GM19468 (cell line): ENCODE data around the gene IL5RA.
A peak's percentile ranks its signal among the peaks of the same experiment; 100 is the strongest.

Experiments
- ATAC-seq: cut with Tn5 transposase; IDR thresholded peaks from one replicate; pipeline ENCODE4 v1.9.1; 2021; ENCODE audit warnings: mild to moderate bottlenecking, moderate library complexity, moderate number of reproducible peaks; ENCODE audit not compliant: unreplicated experiment; ENCODE audit errors: extremely low read depth

IL5RA gene

DNA sequence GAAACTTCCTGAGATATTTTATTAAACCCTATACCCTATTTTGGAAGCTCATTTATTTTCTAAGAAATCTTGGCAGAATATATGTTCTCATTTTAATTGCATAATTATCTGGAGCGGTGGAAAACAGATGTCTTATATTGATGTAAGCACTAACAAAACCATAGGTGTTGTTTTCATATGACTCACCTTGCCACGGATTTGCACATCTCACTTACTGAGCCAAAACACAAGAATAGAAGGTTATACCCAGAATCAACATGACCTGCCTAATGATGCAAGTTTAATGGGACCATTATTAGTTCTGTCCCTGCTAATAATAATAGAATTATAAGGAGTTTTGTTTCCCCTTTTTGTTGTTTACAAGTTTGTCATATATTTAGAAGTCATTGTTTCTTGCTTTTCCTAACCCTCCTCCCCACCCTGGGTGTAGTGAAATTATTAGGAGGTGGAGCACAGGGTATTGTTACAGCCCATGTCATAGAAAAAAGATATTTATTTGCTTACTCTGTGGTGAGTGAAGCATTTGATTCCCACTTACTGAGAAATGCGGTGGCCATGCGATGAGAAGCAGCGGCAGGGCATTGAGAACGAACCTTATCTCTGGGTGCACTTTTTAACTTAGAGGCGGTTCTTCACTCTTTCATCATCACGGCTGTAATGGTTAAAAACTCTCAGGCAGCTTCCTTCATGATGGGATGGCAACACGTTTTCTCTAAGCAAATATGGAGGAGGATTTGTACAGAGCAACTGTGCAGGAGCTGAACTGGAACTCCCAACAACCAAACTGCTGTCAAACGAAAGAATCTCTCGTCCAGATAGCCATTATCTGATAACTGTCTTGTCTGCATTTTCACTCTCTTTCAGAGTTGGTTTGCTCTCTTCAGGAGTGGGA lies 521 bp downstream of the IL5RA start:
- ATAC-seq, result peak; percentile 72

DNA sequence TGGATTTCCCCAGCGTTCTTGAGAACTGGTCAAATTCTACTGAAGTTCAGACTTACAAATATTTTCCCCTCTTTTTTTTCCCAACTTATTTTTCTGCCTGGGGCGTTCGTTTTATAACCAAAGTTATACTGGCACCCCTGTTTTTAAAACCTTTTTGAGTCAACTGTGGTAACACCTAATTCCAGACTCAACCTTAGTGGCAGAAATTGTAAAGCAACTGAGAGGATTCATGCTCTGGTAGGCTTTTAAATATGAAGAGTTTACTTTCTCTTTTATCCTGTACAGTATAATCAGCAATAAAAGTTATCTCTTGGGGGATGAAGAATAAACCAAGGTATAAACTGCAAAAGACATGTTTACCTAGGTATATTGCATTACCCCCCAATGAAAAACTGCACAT lies 2.3 kb downstream of the IL5RA start:
- ATAC-seq, result no peak

DNA sequence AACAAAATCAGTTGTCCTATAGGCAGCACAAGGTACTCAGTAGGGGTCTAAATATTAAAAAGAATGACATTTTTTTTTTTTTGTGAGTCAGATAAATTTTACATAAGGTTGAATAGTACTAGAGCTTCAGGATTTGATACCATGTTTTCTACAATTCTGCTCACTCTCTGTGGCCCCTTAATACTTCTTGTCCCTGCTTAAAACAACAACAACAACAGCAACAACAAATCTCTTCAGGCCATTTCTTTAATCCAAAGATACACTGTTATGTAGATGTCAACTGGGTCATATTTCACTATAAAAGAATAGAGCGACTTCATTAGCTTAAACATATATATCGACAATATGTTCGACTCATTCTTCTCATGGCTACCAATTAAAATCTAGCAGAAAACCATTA lies 3.0 kb downstream of the IL5RA start:
- no peak for ATAC-seq

DNA sequence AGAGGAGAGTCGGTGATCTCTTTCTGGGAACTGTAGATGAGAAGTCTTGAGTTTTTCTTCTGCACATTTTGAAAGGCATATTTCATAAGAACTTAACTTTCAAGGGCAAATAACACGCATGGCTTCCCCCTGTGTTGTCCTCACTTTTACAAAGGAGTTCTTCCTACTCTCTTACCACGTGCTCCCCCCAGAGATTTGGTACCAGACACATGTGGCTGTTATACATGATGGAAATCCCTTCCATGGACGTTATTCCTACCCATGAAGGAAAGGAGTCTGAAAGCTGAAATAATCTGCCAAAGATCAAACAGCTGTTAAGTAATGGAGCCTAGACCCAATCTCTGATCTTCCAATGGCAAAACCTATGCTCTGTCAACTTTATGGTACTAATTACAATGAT lies 4.4 kb downstream of the IL5RA start:
- no peak for ATAC-seq

DNA sequence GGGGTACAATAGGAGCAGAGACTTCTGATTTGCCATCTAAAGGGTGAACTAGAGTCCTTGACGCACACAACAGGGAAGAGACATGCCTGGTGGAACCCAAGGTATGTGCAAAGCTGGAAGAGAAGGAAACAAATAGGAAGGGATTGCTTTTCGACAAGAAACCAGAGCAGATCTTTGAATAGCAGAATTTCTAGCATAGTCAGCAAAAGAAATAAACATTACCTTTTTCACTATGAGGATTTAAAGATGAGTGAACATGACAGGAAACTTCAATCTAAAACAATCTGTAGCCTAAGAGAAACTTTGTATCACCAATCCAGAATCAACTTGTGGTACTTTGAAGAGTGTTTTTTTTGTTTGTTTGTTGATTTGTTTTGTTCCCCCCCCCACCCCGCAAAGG lies 4.9 kb downstream of the IL5RA start:
- no peak for ATAC-seq

DNA sequence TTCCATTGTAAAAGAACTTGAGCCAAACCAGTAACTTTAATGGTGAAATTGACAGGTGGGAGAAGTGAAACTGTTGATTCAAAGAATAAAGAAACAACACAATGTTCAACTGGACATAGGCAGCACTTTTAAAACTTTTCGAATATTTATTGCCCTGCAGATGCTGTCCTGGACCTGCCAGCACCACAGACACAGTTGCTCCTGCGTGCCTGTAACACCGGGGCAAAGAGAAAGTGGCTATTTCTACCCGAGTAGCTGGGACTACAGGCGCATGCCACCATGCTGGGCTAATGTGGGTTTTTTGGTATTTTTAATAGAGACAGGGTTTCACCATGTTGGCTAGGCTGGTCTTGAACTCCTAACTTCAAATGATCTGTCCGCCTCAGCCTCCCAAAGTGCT lies 7.4 kb downstream of the IL5RA start:
- no peak for ATAC-seq

DNA sequence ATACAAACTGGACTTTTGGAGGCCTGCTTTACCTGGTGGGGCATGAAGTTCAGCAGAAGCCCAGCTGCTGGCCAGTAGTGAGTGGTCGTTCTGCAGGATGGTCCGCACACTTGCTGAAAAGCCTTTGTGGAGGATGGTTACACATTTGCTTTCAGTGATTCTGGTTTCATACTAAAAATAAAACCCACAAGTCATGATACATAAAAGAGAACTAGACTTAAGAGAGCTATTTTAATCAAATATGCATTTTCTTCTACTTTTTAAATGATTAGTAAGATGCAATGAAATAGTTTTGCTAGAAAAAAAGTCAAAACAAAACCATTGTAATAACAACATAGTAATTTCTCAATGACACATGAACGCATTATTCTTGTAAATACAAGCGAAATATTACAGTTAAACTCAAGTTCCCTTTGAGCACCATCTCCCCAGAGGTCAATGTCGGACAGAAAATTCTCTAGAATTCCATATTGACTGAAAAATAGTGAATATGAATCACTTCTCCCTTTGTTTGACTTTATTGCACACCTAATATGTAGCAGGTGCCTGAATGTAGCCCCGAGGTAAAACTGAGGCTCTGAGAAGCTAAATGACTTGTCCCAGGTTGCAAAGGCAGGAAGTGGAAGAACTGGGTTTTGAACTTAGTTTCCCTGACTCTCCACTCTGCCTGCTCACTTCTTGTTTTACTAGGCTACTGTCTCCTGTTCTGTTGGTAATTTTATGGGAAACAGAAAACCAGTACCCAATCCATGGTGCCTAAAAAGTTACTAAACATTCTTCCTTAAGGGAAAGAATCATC lies 8.3 kb downstream of the IL5RA start:
- peak; percentile 32 for ATAC-seq

DNA sequence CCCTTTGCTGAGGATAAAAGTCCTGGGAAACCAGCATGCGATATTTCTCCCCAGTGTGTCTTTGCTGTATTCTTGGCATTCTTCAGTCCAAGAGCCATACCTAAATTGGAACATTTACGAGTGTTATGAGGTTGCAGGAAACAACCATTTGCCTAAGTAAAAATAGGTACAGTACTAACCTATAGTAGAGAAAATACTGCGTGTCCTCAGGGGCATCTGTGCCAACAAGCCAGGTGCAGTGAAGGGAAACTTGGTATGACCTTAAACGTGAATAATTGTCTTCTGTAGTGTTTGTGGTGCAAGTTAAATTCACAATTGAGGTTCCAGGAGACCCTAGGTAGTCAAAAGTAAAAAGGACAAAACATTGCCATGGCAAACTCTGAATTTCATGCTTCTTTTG lies 12.2 kb downstream of the IL5RA start:
- no peak for ATAC-seq

DNA sequence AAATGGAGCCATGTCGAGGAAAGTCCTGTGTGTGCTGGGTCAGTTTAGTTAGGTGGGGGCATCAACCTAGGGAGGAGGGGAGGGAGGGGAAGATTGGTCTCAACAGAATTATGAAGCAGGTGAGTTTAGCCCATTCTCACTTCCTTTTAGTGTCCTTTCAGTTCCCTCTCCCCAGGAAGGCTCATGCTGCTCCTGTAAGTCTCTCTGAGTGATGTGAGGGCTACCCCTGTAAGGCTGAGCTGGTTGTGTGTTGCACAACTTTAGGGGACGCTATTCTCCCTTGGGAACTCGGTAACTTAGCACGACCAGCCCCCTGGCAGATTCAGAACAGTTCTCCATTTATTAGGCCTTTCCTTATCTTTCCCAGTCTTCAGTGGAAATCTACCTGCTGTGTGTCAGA lies 21.2 kb downstream of the IL5RA start:
- peak; percentile 98 for ATAC-seq

DNA sequence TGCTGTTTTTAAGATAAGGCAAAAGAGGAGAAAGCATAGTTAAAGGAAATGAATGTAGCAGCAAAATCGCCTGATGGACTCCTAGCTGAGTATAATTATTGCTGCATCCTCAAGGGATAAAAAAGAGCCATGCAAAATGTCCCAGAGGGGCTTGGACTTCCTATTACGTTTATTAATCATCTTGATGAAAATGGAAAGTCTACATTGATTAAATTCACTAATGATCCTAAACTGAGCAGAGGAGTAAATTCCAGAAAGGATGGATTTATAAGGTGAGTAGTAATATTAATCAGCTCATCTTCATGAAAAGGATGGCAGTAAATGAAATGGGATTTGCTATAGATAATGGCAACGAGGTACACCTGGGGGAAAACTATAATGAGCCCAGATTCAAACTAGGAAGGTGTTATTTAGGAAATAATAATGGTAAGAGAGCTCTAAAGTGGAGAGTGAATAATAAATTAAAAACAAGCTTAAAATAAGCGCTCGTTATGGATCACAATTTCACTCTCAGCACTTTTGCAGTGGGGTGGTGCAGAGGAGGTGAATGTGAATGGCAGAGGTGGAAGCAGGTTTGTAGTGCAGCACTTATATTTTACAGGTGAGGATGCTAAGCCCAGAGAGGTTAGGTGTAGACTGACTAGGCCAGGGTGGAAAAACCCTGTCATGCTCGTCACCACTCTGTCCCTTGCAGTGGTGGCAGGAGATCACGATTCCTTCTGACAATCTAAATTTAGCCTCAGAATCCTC lies 22.3 kb downstream of the IL5RA start:
- ATAC-seq, result no peak

DNA sequence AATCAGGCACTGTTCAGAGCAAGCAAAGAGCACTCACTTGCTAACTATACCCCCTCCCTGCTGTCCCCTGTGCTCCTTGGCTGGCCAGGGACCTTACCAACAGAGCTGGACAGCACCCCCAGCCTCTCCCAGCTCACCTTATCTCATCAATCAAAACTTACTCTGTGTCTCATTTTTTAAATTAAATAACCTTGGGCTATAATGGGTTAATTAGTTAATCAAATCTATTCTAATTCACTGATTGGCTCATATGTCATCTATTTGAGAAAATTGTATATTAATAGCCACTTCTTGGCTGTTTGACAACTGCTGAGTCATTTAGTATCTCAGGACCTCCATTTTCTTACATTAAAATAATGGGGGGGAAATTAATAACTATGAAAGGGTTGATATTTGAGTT lies 22.9 kb downstream of the IL5RA start:
- no peak for ATAC-seq

DNA sequence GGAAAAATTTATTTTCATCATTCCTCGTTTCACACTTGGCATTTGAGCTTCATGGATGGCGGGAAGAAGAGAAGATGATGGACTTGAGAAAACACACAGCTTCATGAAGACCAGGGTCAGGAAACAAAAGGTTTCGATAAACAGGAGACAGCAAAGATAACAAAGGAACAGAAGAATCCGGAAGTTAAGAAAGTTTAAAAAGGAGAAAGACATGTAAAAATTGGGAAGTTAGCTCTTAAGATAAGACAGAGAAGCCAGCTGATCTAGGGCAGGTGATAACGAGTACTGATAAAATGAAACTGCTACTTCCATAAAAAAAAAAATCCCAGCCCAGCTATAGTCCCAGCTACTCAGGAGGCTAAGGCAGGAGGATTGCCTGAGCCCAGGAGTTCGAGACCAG lies 23.9 kb downstream of the IL5RA start:
- ATAC-seq, result no peak

DNA sequence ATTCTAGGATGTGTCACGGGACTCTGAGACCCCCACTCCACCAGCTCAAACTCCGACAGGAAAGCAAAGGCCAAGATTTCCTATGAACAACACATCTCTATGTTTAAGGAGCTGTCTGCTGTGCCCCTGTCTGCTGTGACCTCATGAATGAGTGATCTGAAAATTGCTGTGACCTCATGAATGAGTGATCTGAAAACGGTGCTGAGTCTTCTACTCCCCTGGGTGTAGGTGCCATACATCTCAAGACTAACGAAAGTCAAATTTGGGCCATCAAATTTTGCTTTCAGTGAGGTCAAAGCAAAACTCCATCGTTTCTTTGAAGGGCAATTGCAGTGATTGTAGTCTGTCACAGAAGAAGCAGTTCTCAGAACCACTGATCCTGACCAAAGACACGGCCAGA lies 24.4 kb downstream of the IL5RA start:
- ATAC-seq, result no peak

DNA sequence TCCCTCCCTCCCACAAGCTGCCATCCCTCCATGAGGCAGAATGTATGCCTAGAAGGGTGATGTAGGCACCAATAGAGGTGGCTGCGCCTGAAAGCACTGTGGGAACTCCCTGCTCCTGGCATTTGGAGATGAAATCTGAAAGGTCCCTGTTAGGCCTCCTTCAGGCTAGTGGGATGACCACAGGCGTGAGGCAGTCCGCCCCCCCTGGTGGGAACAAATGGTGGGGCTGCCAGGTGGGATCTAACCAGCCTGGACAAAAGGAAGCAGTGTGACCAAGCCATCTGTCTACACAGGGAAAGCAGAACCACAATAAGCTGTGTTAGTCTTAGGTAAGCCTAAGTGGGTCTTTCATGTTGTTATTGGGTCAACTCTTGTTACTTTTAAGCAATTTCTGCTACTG lies 25.3 kb downstream of the IL5RA start:
- no peak for ATAC-seq

DNA sequence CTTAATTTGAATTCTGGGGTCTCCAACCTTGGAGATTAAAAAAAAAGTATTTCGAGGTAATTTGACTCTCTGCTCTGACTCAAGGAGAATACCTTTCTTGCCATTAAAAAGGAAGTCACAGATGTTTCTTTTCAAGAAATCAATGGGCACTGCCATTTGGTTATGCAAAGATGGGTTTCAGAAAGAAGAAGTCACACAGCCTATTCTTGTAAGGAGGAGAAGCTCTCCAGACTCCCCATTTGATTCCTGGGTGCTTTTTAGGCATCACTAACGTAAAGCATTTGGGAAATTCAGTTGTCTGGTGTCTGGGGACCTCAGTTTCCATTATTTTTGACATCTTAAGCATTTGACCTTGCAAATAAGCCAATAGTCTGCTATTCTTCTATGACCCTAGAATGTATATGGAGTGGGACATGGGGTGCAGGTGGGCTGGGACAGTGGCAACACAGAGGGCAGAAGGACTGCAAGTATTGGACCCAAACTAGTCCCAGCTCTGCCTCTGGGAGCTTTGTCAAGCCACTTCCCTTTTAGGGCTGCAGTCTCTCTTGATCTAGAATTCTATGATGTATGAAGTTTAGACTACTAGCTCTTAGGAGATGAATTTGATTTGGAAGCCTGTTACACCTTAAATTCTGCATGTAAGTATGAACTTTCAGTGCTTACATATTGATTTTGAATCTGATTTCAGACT lies 27.8 kb downstream of the IL5RA start:
- ATAC-seq, result peak; percentile 68

DNA sequence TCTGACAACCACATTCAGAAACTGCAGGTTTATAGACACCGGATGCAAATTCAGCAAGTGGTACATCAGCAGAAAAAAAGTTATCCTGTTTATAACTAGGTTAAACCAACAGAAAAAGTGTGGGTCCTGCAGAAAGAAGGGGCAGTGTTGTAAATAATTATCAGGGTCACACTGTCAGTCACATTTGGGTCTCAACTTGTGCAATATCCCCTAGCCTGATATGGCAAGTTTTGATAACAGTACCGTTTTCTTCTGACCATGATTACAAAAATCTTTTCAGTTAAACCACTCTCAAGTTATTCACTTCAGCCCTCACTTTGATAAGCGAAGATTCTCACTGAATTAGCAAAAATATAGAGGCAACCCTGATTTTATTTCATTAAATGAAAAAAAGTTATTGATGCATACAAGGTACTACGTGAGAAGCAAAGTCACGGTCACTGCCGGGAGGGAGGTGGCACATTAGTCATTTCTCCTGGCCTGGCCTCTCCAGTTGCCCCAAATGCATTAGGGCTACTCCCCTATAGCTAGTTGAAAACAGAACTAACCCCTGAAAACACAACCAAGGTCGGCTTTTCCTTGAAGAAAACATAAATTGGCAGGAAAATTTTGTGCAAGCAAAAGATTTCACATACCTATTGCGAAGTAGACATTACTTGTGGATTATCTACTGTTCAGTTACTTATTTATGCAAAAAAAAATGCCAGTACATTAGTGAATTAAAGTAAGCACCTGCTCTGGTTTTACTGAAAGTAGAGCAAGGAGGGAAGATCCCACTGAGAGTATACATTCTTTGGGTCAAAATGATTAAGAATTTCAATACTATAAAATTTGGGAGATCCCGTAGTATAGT lies 28.6 kb downstream of the IL5RA start:
- ATAC-seq, result peak; percentile 47

DNA sequence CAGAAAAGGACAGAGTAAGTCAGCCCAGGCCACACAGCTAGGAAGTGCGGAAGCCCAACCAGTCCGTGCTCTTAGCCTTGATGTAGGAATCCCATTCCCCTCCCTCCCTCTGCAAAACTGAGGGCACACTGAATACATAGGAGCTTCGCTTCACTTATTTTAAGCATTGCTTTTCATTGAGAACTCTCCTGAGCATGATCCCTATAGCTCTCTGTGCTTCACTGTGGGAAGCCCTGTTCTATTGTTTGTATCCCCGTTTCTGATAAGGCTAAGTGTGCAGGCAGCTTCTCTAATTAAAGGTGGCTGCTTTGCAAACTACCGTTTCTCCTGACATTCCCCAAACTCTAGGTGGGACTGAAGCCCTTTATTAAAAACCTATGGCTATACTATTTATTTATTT lies 29.9 kb downstream of the IL5RA start:
- no peak for ATAC-seq

DNA sequence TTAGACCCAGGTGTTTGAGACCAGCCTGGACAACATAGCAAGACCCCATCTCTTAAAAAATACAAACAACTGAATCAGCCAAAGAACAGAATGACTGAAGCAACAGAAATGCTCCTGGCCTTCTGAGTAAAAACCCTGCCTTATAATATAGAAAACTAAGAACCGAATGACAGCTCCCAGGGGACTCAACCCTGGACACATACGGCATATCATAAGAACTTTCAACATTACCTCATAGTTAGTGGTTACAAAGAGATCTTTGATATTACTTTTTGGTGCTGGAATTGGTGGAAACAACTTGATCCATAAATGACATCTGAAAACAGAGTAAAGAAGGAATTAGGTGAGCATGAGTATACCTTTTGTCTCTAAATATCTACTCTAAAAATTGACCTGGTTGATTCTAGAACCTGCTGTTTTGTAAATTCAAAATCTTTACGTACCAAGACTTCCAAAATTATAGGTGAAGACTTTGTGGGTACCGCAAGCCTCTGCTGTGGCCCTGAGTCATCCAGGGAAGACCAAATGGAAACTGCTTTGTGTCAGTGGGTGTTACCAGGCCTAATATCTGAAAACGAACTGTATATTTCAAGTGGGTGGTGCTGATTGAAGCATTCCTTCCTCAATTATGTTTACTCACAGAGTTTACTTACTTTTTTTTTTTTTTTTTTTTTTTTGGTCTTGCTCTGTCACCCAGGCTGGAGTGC lies 35.5 kb downstream of the IL5RA start:
- ATAC-seq, result no peak

DNA sequence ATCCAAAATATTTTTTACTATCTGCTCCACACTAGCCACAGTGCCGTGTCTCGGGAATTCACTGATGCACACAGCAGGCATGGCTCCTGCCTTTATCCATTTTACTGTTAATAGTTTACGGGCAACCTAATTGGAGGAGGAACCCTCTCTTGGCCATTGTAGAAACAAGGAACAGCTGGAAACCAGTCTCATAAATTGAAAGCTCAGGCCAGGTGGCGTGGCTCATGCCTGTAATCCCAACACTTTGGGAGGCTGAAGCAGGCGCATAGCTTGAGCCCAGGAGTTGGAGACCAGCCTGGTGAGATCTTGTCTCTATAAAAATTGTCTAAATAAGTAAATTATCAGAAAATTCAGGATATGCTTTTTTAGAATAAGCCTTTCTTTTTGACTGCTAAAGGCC lies 39.0 kb downstream of the IL5RA start:
- no peak for ATAC-seq
